ENCODE results near the gene KRTAP12-2. TPM values are rescaled to one million over a fixed set of nuclear protein-coding genes. Genes with fewer than 3 reads are reported as not detected.

The KRTAP12-2 gene
- total and polyA plus RNA-seq, 8 donors = not detected

- intact Hi-C loops (cut with DNase I) = no loop called here
- H3K27me3 ChIP-seq = peaks cover 62 to 90% of the 10 kb centered on the region in 2 donors
- no peak for TF ChIP-seq CTCF (IDR thresholded peaks at IDR 0.05)
- DNase-seq (peak in 1 of 4 donors; percentile 4), ATAC-seq (no peak)
- no peaks in the 10 kb centered on the region for H3K36me3 ChIP-seq
- peaks cover 6 to 13% of the 10 kb centered on the region in 2 donors for H3K4me1 ChIP-seq
- no peak overlapping the region for H3K4me3 ChIP-seq
- no peak overlapping the region for H3K27ac ChIP-seq
- H3K9me3 ChIP-seq = no peaks in the 10 kb centered on the region
Observed at GRCh38 chr21:44712203-44713028, 45.7 kb upstream of the KRTAP12-2 start.

- DNase-seq (peak in 2 of 4 donors; percentile 26 to 28), ATAC-seq (peak; percentile 13)
- Histone ChIP-seq H3K4me3 (no peak within 1 kb of the TSS), H3K27me3 (peaks cover 71 to 92% of the 10 kb centered on the region in 2 donors), H3K27ac (no peak within 1 kb of the TSS), H3K4me1 (peaks cover 6 to 13% of the 10 kb centered on the region in 2 donors), H3K9me3 (no peaks in the 10 kb centered on the region), H3K36me3 (no peaks in the 10 kb centered on the region)
- no peak for TF ChIP-seq CTCF (IDR thresholded peaks at IDR 0.05)
- intact Hi-C loops (cut with DNase I) = no loop called here
Observed at GRCh38 chr21:44711327-44712202, 44.8 kb upstream of the KRTAP12-2 start, which contains the start of gene TSPEAR. Gene TSPEAR, minus strand, starts transcription at chr21:44711572. Its CDS starts 58 bp downstream, at chr21:44711514.

GRCh38 chr21:44710756-44711326, 44.1 kb upstream of the KRTAP12-2 start:
- peak in 2 of 4 donors; percentile 55 to 60 for DNase-seq

GRCh38 chr21:44710294-44710665, 43.6 kb upstream of the KRTAP12-2 start:
- TF ChIP-seq CTCF (IDR thresholded peaks at IDR 0.05) = no peak
- peaks cover 6 to 13% of the 10 kb centered on the region in 2 donors for H3K4me1 ChIP-seq
- no peaks in the 10 kb centered on the region for H3K9me3 ChIP-seq
- DNase-seq (no peak), ATAC-seq (no peak)
- H3K27ac ChIP-seq = no peak overlapping the region
- H3K27me3 ChIP-seq = peaks cover 78 to 100% of the 10 kb centered on the region in 2 donors
- intact Hi-C loops (cut with DNase I) = no loop called here
- no peaks in the 10 kb centered on the region for H3K36me3 ChIP-seq
- H3K4me3 ChIP-seq = no peak overlapping the region

More at GRCh38 chr21:44710756-44711326, 44.1 kb upstream of the KRTAP12-2 start:
- Histone ChIP-seq H3K36me3 (no peaks in the 10 kb centered on the region), H3K27ac (no peak overlapping the region), H3K9me3 (no peaks in the 10 kb centered on the region), H3K4me3 (no peak overlapping the region), H3K27me3 (peaks cover 78 to 99% of the 10 kb centered on the region in 2 donors), H3K4me1 (peaks cover 6 to 13% of the 10 kb centered on the region in 2 donors)
- ATAC-seq = peak; percentile 88
- intact Hi-C loops (cut with DNase I) = no loop called here
- TF ChIP-seq CTCF (IDR thresholded peaks at IDR 0.05) = no peak
